NCI-H187 treated with DMSO at 0.1 percent for 48 hours (cell line): Measurements from ENCODE around the gene SPAG7.

Experiments used
- DNase-seq: peaks from one replicate; lab custom pipeline; 2025; lab: John Stamatoyannopoulos, UW

Gene SPAG7

DNA sequence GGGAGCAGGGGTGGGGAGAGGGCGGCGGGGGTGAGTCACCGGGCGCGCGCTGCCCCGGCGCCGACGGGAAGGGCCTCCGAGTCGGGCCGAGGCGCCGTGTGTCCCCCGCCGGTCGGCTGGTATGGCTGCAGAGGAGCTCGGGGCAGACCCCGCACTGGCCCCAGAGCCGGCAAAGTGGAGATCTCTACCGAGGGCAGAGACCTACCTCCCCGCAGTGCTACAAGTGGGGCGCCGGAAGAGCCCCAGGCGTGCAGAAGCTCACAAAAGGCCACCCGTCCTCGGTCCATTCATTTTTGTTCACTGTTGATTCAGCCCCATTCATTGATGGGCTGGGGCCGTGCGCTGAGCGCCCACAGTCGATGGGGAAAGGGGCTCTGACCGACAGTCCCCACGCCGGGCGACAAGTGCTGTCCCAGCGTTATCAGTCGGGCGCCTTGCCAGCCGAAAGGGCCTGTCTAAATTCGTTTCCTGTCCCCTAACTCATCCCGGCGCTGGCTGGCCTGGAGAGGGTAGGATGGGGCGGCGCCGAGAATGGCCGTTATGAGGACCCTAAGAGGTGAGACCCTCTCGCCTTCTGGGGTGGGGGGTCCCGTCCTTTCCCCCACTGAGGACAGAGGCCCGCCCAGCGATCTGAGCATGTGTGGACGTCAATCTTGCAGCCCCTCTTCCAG, 17.4 kb downstream of the SPAG7 start:
- DNase-seq, result no peak

- no peak for DNase-seq
Measured at GRCh38 chr17:4949321-4950074, 18.1 kb downstream of the SPAG7 start.

DNA sequence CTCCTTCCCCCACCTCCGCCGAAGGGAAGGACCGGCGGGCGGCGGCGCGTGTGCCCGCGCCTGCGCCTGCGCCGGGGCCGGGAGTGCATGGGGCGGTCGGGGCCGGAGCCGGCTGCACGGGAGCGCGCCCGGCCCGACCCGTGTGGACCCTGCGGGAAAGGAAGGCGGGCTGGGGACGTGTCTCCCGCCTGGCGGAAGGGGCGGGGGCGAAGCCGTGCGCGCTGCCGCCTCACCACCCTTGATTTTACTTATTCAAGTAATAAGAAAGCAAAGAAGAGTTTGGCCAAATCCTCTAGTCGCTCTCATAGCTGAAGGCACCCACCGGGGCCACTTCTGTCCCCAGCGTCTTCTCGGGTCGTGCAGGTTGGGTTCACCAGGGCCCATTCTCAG, 18.7 kb downstream of the SPAG7 start:
- DNase-seq, result no peak

- DNase-seq, result peak; percentile 13
Measured at GRCh38 chr17:4948166-4948930, 19.3 kb downstream of the SPAG7 start, which contains the start of gene PFN1. PFN1 (minus strand) TSS chr17:4948530; CDS start chr17:4948394, 136 bp downstream.

GRCh38 chr17:4947411-4948165, 20.0 kb downstream of the SPAG7 start:
- no peak for DNase-seq

DNA sequence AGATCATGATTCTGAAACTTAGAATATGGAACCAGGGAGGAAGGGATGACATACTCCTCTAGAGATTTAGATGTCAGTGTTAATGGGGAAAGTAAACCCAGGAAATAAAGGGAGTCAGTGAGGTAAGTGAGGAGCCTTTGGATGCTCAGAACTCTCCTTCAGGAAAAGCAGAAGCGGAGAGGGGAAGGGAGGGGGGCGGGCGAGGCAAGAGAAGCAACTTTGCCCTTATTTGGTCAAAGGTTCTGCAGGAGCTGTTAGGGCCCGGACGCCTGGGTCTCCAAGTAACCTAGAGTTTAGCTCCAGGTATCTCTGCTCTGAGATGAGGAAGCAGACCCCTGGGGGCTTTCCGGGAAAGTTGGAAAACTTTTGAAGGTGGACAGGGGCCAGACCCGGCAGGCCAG, 20.6 kb downstream of the SPAG7 start:
- DNase-seq, result no peak

GRCh38 chr17:4946312-4946976, 21.2 kb downstream of the SPAG7 start:
- DNase-seq, result no peak

DNA sequence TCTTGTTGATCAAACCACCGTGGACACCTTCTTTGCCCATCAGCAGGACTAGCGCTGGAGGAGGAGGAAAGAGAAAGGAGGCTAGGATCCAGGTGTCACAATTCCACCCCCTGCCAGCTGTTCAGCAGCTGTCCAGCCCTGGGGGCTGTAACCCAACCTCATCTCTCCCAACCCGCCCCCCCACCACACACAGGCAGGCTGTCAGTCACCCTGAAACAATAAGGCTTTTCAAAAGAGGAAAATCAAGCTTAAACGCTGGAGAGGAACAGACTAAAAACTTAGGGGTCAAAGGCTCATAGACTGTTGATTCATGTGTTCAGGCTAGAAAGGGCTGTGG, 21.7 kb downstream of the SPAG7 start:
- DNase-seq, result no peak

DNA sequence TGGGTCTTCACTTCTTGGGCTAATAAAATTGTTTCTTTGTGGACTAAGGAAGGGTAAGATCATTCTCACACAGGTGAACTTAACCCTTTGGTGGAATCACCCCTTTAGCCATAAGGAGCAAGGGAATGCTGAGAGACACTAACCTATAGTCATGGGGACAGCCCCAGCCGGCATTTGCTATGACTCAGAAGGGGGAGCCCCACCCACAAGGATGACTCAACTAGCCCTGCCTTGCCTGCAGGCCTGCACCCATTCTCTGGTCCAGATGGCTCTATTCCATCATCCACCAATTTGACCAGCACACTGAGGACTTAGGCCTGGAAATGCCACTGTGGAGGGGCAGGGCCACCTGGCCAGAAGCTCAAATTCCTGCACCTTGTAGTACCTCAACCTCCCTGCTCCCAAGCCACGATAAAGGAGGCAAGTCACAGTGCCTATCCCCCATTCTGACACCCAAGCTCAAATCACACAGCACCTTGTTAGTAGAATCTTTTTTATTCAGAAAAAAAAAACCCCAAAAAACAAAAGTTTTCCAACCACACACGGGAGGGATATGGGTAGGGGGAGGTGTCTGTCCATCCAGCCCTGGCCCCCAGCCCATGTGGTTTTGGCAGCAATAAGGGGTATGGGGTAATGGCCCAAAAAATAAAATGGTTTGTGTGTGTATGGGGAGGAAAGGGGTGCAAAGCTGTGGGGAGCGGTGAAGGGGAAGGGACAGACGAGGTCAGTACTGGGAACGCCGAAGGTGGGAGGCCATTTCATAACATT, 22.3 kb downstream of the SPAG7 start:
- DNase-seq, result no peak

DNA sequence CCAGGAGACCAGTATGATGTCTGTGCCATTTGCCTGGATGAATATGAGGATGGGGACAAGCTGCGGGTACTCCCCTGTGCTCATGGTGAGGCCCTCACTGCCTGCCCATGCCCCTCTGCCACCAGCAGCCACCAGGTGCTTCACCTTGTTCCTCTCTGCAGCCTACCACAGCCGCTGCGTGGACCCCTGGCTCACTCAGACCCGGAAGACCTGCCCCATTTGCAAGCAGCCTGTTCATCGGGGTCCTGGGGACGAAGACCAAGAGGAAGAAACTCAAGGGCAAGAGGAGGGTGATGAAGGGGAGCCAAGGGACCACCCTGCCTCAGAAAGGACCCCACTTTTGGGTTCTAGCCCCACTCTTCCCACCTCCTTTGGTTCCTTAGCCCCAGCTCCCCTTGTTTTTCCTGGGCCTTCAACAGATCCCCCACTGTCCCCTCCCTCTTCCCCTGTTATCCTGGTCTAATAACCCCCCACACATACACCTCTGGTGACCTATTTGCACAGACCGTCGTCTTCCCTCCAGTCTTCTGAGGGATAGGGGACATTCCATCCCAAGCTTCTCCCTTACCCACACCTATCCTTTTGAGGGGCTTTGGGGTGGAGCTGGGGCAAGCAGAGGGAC, 23.0 kb downstream of the SPAG7 start:
- no peak for DNase-seq

DNA sequence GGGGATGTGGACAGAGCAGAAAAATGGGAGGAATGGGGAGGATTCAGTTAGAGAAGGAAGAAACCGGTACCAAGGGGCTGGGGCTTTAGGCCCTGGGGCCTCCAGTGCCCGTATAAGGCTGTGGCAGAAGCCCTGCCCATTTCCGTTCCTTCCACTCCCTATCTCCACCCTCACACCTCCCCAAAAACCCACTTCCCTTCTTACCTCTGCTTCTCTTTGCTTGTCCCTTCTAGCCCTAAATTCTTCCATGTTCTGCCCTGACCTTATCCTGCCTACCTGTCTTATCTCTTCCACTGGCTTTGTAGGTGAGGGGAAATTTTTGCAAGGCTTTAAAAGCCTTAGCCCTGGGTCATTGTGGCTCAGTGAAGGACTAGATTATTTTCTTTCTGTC, 23.5 kb downstream of the SPAG7 start:
- DNase-seq, result no peak

DNA sequence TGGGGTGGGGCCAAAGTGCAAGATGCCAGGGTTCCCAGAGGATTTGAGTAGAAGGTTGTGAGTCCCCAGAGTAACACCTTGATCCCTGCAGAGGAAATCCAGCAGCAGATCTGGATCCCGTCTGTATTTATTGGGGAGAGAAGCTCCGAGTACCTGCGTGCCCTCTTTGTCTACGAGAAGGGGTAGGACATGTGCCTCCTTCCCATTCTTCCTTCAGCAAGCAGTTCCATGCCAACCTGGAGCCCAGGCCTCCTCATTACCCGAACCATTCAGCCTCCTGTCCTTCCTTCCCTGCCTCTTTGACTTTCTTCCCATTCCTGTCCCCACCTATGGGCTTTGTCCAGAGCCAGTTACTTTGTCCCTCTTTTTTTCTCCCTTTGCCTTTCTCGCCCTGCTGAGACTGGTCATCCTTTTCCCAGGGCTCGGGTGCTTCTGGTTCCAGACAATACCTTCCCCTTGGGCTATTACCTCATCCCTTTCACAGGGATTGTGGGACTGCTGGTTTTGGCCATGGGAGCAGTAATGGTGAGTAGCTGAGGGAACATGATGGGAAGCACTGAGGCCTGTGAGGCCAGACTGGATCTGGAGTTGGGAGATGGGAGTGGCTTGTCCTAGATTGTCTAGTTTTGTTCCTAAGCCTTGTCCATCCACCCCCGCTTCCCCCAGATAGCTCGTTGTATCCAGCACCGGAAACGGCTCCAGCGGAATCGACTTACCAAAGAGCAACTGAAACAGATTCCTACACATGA, 24.7 kb downstream of the SPAG7 start:
- no peak for DNase-seq

- no peak for DNase-seq
Measured at GRCh38 chr17:4941319-4941610, 26.4 kb downstream of the SPAG7 start.

- no peak for DNase-seq
Measured at GRCh38 chr17:4940555-4941318, 26.9 kb downstream of the SPAG7 start.

GRCh38 chr17:4939796-4940554, 27.6 kb downstream of the SPAG7 start, which contains the start of the genes RNF167 and SLC25A11:
RNF167 (plus strand) TSS chr17:4940268; CDS start chr17:4940910, 642 bp downstream.
SLC25A11 (minus strand) TSS chr17:4940046; CDS start chr17:4939910, 136 bp downstream.
- peak; percentile 68 for DNase-seq

- DNase-seq, result no peak
Measured at GRCh38 chr17:4939546-4939795, 28.1 kb downstream of the SPAG7 start.

GRCh38 chr17:4938688-4939545, 28.7 kb downstream of the SPAG7 start:
- no peak for DNase-seq

DNA sequence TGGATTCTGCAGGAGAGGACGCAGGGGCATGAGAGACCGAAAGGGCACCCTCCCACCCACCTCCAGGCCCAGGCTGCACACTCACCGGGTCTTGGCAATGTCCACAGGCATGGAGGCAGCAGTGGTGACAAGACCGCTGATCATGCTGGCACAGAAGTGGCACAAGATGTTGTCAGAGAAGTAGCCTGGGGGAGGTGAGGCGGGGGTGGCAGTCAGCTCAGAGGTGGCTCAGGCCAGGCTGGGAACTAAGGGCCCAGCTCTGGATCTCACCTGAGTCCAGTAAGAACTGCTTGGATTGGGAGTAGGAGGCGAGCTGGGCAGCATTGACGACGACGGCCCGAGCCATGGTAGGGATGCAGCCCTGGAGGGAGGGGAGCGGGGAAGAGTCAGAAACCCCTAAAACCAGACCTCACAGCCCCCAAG, 29.5 kb downstream of the SPAG7 start:
- no peak for DNase-seq
